Measurements from ENCODE around the gene NOBOX. TPM values are rescaled to one million over a fixed set of nuclear protein-coding genes. Genes with fewer than 3 reads are reported as not detected.
"Not testable (repeated sequence)": the region's sequence is repeated elsewhere in the genome, so short reads cannot be mapped to it uniquely, and the experiment has no call there.

Gene NOBOX
- total and polyA plus RNA-seq, 3 experiments from 2014 or later, result not detected

DNA sequence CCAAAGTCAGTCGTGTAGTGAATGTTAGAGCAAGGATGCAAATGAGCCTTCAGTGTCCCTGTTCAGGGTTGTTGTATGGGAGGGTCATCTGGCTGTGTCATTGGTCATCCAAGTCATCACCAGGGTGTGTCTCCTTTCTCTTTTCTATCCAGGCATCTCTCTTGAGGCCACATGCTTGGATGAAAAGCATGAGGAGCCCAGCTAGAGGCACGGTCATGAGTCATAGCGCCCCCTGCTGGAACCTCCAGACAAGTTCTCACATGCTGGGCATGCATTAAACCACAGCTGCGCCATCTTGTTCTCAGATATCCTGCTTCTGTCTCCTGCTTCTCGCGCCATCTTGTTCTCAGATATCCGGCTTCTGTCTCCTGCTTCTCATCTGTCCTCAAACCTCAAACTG lies 34.3 kb downstream of the NOBOX start:
- H3K27ac Mint-ChIP-seq; DNase-seq; CTCF ChIA-PET; H3K36me3 ChIP-seq (ENCODE audit: insufficient read depth, low read length); H3K4me1 ChIP-seq (ENCODE audit: insufficient read depth, low read length); H3K4me3 Mint-ChIP-seq; H3K27me3 ChIP-seq (ENCODE audit: insufficient read depth, low read length, poor library complexity, severe bottlenecking); POLR2A ChIA-PET; H3K4me1 Mint-ChIP-seq; H3K9me3 Mint-ChIP-seq; H3K9me3 ChIP-seq (ENCODE audit: low read length); H3K36me3 Mint-ChIP-seq; H3K27ac ChIP-seq (ENCODE audit: low read depth, low read length); H3K4me3 ChIP-seq (ENCODE audit: low read length); H3K27me3 Mint-ChIP-seq: not testable (repeated sequence)

DNA sequence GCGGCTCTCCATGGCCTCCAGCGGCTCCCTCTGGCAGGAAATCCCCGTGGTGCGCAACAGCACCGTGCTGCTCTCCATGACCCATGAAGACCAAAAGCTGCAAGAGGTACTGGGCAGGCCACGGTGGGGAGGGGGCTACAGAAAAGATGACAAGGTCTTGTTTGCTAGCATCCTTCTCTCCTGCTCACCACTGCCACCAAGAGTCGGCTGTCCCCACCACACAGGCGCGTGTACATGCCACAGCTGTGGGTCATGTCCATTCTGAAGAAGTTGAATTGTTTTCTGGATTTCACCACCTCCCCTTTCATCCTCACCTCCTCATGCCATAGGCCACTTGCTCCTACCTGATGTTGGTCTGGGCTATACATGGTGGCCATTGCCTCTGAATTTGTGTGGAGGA lies 36.2 kb downstream of the NOBOX start:
- H3K4me1 ChIP-seq (ENCODE audit: insufficient read depth, low read length); CTCF ChIA-PET; H3K36me3 Mint-ChIP-seq; H3K36me3 ChIP-seq (ENCODE audit: insufficient read depth, low read length); H3K9me3 Mint-ChIP-seq; POLR2A ChIA-PET; H3K9me3 ChIP-seq (ENCODE audit: low read length); H3K27me3 Mint-ChIP-seq; H3K27ac ChIP-seq (ENCODE audit: low read depth, low read length); H3K4me3 ChIP-seq (ENCODE audit: low read length); DNase-seq; H3K27ac Mint-ChIP-seq; H3K4me3 Mint-ChIP-seq; H3K27me3 ChIP-seq (ENCODE audit: insufficient read depth, low read length, poor library complexity, severe bottlenecking); H3K4me1 Mint-ChIP-seq: not testable (repeated sequence)

DNA sequence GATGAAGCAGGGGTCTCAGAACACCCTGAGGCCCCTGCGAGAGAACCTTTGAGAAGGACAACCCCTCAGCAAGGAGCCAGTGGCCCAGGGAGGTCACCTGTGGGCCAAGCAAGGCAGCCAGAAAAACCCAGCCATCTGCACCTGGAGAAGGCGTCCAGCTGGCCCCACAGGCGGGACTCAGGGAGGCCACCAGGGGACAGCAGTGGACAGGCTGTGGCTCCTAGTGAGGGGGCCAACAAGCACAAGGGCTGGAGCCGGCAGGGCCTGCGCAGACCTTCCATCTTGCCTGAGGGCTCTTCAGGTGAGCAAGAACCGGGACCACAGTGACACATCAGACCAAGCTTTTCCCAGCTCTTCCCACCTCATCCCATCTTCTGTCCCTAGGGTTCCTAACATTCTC lies 38.0 kb downstream of the NOBOX start:
- H3K4me3 Mint-ChIP-seq; DNase-seq; H3K9me3 ChIP-seq (ENCODE audit: low read length); H3K36me3 ChIP-seq (ENCODE audit: insufficient read depth, low read length); CTCF ChIA-PET; H3K4me1 Mint-ChIP-seq; H3K27ac ChIP-seq (ENCODE audit: low read depth, low read length); H3K27ac Mint-ChIP-seq; H3K4me1 ChIP-seq (ENCODE audit: insufficient read depth, low read length); POLR2A ChIA-PET; H3K36me3 Mint-ChIP-seq; H3K9me3 Mint-ChIP-seq; H3K27me3 ChIP-seq (ENCODE audit: insufficient read depth, low read length, poor library complexity, severe bottlenecking); H3K4me3 ChIP-seq (ENCODE audit: low read length); H3K27me3 Mint-ChIP-seq: not testable (repeated sequence)

DNA sequence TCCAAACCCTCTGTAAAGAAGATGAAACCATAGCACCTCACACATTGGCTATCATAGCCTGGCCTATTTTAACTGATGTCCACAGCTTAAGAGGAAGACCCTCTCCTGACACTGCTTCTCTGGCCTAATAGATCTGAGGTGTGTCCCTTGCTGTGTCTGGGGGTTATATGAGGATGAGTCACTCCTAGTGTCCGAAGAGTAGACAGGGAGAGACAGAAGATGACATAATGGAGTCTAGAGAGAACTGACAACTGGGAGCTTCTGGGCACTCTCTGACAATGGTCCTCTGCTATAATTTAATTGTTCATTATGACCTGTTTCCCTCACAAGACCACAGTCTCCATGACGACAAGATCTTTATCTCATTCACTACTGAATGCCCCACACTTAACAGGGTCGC lies 41.4 kb downstream of the NOBOX start:
- H3K4me1 ChIP-seq (ENCODE audit: insufficient read depth, low read length); H3K27ac Mint-ChIP-seq; H3K27me3 Mint-ChIP-seq; H3K4me3 Mint-ChIP-seq; H3K9me3 ChIP-seq (ENCODE audit: low read length); POLR2A ChIA-PET; H3K27ac ChIP-seq (ENCODE audit: low read depth, low read length); H3K36me3 ChIP-seq (ENCODE audit: insufficient read depth, low read length); DNase-seq; H3K27me3 ChIP-seq (ENCODE audit: insufficient read depth, low read length, poor library complexity, severe bottlenecking); H3K4me3 ChIP-seq (ENCODE audit: low read length); H3K4me1 Mint-ChIP-seq; CTCF ChIA-PET; H3K9me3 Mint-ChIP-seq; H3K36me3 Mint-ChIP-seq: not testable (repeated sequence)

DNA sequence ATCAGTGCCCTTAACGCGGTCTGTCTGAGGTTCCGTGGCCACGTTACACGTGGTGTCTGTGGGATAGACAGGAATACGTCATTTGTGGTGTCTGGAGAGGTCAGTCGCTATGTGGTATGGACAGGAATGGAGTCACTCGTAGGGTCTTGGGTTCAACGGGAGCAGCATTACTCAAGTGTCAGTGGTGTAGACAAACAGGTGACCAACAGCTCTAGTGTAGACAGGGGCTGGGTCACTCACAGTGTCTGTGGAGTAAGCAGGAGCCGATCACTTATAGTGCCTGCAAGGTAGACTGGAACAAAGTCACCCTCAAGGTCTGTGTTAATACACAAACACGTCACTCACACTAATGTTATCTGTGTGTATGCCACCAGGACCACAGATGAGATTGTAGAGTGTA lies 46.6 kb downstream of the NOBOX start:
- H3K9me3 ChIP-seq (ENCODE audit: low read length); H3K27me3 Mint-ChIP-seq; DNase-seq; H3K4me3 Mint-ChIP-seq; POLR2A ChIA-PET; H3K4me3 ChIP-seq (ENCODE audit: low read length); H3K4me1 ChIP-seq (ENCODE audit: insufficient read depth, low read length); H3K27ac Mint-ChIP-seq; CTCF ChIA-PET; H3K27ac ChIP-seq (ENCODE audit: low read depth, low read length); H3K27me3 ChIP-seq (ENCODE audit: insufficient read depth, low read length, poor library complexity, severe bottlenecking); H3K36me3 ChIP-seq (ENCODE audit: insufficient read depth, low read length); H3K36me3 Mint-ChIP-seq; H3K9me3 Mint-ChIP-seq: not testable (repeated sequence)
- peaks cover 13 to 24% (median 16%) of the 10 kb centered on the region in 3 donors for H3K4me1 Mint-ChIP-seq

DNA sequence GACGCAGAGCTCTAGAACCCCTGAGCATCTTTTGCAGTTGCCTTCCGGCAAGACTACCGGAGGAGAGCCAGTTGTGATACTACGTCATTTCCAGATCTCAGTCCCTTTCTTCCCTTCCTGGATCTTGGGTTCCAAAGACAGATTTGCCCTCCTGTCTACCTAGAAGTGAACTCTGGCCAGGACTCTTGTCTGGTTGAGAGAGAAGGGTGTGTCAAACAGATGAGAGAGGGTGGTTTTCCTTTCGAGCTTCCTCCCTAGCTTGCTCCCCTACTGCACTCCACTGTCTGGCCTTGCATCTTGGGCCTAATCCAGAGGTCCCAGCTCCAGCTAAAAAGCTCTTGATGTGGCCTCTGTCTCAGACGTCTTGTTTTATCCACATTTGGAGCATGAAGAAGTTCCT lies 47.3 kb downstream of the NOBOX start:
- H3K27ac ChIP-seq (ENCODE audit: low read depth, low read length); H3K4me3 ChIP-seq (ENCODE audit: low read length); H3K4me3 Mint-ChIP-seq; H3K9me3 Mint-ChIP-seq; H3K36me3 ChIP-seq (ENCODE audit: insufficient read depth, low read length); H3K36me3 Mint-ChIP-seq; H3K27me3 ChIP-seq (ENCODE audit: insufficient read depth, low read length, poor library complexity, severe bottlenecking); DNase-seq; CTCF ChIA-PET; H3K4me1 ChIP-seq (ENCODE audit: insufficient read depth, low read length); H3K27me3 Mint-ChIP-seq; H3K9me3 ChIP-seq (ENCODE audit: low read length); POLR2A ChIA-PET; H3K27ac Mint-ChIP-seq: not testable (repeated sequence)
- peaks cover 15 to 27% (median 16%) of the 10 kb centered on the region in 3 donors for H3K4me1 Mint-ChIP-seq

DNA sequence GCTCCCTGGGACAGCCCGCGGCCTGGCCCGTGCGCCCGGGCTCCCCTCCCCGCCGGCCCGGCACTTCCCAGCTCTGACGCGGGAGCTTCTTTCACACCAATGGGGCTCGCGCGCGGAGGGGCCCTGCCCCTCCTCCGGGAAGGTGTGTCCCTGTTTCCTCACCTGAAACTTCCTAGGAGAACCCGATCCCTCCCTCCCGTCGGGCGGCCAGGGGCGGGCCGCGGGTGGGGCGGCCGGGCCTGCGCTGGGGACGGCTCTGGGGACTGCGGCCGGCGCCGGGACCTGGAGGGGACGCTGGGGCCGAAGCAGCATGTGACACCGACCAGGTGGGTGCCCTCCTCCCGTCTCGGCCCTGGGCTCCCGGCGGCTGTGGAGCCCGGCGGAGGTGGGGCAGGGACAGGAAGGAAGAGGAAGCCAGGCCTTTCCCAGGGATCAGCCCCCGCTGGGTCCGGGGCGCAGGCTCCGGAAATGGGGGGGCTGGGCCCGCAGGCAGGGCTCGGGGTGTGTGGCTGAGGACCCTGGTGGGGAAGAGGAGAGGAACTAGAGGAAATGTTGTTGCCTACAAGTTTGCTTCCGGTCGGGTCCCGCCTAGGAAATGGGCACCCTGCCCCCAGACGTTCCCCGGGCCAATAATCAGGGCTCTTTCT lies 48.2 kb downstream of the NOBOX start, which contains the start of gene ARHGEF5:
TSS of gene ARHGEF5 (plus strand) at position 227 of the 647 bp plus-strand sequence. CDS start 7,268 bp downstream, outside the sequence.
- peak within 1 kb of the TSS; percentile 76 to 91 (median 86) for H3K4me3 Mint-ChIP-seq
- DNase-seq; H3K4me1 ChIP-seq (ENCODE audit: insufficient read depth, low read length); H3K36me3 Mint-ChIP-seq; H3K36me3 ChIP-seq (ENCODE audit: insufficient read depth, low read length); CTCF ChIA-PET; H3K4me3 ChIP-seq (ENCODE audit: low read length); H3K9me3 Mint-ChIP-seq; H3K27ac ChIP-seq (ENCODE audit: low read depth, low read length); H3K27me3 ChIP-seq (ENCODE audit: insufficient read depth, low read length, poor library complexity, severe bottlenecking); H3K27me3 Mint-ChIP-seq; H3K9me3 ChIP-seq (ENCODE audit: low read length); POLR2A ChIA-PET: not testable (repeated sequence)
- H3K4me1 Mint-ChIP-seq, result peaks cover 16 to 32% (median 16%) of the 10 kb centered on the region in 3 donors
- H3K27ac Mint-ChIP-seq, result peak within 1 kb of the TSS in 7 of 8 donors; percentile 47 to 97 (median 69)

DNA sequence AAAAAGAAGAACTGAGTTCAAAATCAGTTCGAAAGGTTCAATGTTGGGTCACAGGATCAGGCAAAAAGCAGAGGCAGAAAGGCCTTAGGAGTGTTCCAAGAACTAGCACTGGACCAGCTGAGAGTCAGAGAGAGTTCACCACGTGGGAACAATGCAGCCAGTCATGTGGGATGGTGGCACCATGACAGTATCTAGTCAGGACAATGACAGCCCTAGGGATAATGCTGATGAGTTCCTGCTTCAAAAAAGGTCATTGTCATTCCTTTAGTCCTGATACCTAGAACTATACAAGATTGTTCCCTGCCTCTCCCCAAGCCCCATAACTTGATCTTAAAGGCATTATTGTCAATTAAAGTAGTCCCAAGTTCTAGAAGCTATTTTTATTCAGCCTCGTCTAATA lies 51.8 kb downstream of the NOBOX start:
- H3K4me3 ChIP-seq (ENCODE audit: low read length); POLR2A ChIA-PET; CTCF ChIA-PET; H3K36me3 Mint-ChIP-seq; H3K9me3 ChIP-seq (ENCODE audit: low read length); H3K27me3 ChIP-seq (ENCODE audit: insufficient read depth, low read length, poor library complexity, severe bottlenecking); DNase-seq; H3K27me3 Mint-ChIP-seq; H3K4me3 Mint-ChIP-seq; H3K4me1 ChIP-seq (ENCODE audit: insufficient read depth, low read length); H3K9me3 Mint-ChIP-seq; H3K36me3 ChIP-seq (ENCODE audit: insufficient read depth, low read length); H3K27ac ChIP-seq (ENCODE audit: low read depth, low read length): not testable (repeated sequence)
- Mint-ChIP-seq H3K4me1 (peaks cover 13 to 27% (median 15%) of the 10 kb centered on the region in 3 donors), H3K27ac (peak overlapping the region in 1 of 8 donors; percentile 54)

DNA sequence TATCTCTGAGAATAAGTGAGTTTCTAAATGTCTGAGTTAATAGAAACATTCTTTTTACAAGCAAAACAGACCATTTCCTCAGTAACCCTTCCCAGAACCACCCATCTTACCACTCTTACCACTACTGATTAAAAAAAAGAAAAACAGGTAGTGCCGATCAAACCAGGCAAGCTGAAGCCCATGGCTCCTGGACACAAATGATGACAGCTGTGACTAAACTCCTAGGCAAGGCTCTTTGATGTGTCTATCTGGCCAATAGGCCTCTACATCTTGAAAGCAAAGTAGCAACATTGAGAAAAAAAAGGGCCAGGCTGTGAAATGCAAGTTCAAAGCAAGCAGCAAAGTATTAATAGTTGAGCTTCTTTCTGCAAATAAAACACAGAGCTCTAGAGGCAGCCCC lies 54.9 kb downstream of the NOBOX start:
- H3K36me3 Mint-ChIP-seq; CTCF ChIA-PET; POLR2A ChIA-PET; H3K9me3 ChIP-seq (ENCODE audit: low read length); H3K4me3 Mint-ChIP-seq; H3K4me1 ChIP-seq (ENCODE audit: insufficient read depth, low read length); H3K27me3 Mint-ChIP-seq; H3K27me3 ChIP-seq (ENCODE audit: insufficient read depth, low read length, poor library complexity, severe bottlenecking); H3K9me3 Mint-ChIP-seq; DNase-seq; H3K4me3 ChIP-seq (ENCODE audit: low read length); H3K27ac ChIP-seq (ENCODE audit: low read depth, low read length); H3K36me3 ChIP-seq (ENCODE audit: insufficient read depth, low read length); H3K27ac Mint-ChIP-seq: not testable (repeated sequence)
- H3K4me1 Mint-ChIP-seq, result peaks cover 6 to 17% (median 11%) of the 10 kb centered on the region in 3 donors

Measured in CD8-positive, alpha-beta memory T cell (primary cell).